Activated T-cell treated with anti-CD3 and anti-CD28 coated beads for 1 hour (primary cell): ENCODE results near the gene GAGE12H.
"Not testable (repeated sequence)": the region's sequence is repeated elsewhere in the genome, so short reads cannot be mapped to it uniquely, and the experiment has no call there.

Source experiments
- DNase-seq: peaks from one replicate; pipeline ENCODE4 v3.0.0-alpha.2; 2020; ENCODE audit warnings: low read depth

Gene GAGE12H, protein sequence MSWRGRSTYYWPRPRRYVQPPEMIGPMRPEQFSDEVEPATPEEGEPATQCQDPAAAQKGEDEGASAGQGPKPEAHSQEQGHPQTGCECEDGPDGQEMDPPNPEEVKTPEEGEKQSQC

DNA sequence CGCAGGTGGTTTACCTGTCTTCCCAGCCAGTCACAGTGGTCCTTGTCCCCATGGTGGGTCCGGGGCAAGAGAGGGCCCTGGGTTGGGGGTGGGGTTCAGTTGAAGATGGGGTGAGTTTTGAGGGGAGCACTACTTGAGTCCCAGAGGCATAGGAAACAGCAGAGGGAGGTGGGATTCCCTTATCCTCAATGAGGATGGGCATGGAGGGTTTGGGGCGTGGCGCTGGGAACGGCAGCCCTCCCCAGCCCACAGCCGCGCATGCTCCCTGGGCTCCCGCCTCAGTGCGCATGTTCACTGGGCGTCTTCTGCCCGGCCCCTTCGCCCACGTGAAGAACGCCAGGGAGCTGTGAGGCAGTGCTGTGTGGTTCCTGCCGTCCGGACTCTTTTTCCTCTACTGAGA is at the start of gene GAGE12H:
Gene GAGE12H, plus strand, starts transcription at position 301 of the 400 bp plus-strand sequence. CDS start 1,155 bp downstream, outside the sequence.
- DNase-seq = not testable (repeated sequence)

DNA sequence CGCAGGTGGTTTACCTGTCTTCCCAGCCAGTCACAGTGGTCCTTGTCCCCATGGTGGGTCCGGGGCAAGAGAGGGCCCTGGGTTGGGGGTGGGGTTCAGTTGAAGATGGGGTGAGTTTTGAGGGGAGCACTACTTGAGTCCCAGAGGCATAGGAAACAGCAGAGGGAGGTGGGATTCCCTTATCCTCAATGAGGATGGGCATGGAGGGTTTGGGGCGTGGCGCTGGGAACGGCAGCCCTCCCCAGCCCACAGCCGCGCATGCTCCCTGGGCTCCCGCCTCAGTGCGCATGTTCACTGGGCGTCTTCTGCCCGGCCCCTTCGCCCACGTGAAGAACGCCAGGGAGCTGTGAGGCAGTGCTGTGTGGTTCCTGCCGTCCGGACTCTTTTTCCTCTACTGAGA is 47.9 kb upstream of the GAGE12H start, which contains the start of gene GAGE12C:
Gene GAGE12C, plus strand, starts transcription at position 301 of the 400 bp plus-strand sequence. CDS start 1,155 bp downstream, outside the sequence.
- not testable (repeated sequence) for DNase-seq

DNA sequence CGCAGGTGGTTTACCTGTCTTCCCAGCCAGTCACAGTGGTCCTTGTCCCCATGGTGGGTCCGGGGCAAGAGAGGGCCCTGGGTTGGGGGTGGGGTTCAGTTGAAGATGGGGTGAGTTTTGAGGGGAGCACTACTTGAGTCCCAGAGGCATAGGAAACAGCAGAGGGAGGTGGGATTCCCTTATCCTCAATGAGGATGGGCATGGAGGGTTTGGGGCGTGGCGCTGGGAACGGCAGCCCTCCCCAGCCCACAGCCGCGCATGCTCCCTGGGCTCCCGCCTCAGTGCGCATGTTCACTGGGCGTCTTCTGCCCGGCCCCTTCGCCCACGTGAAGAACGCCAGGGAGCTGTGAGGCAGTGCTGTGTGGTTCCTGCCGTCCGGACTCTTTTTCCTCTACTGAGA is 38.3 kb upstream of the GAGE12H start, which contains the start of gene GAGE12D:
Gene GAGE12D, plus strand, starts transcription at position 301 of the 400 bp plus-strand sequence. CDS start 1,155 bp downstream, outside the sequence.
- DNase-seq = not testable (repeated sequence)

DNA sequence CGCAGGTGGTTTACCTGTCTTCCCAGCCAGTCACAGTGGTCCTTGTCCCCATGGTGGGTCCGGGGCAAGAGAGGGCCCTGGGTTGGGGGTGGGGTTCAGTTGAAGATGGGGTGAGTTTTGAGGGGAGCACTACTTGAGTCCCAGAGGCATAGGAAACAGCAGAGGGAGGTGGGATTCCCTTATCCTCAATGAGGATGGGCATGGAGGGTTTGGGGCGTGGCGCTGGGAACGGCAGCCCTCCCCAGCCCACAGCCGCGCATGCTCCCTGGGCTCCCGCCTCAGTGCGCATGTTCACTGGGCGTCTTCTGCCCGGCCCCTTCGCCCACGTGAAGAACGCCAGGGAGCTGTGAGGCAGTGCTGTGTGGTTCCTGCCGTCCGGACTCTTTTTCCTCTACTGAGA is 28.8 kb upstream of the GAGE12H start, which contains the start of gene GAGE12E:
Gene GAGE12E, plus strand, starts transcription at position 301 of the 400 bp plus-strand sequence. CDS start 1,155 bp downstream, outside the sequence.
- DNase-seq = not testable (repeated sequence)

DNA sequence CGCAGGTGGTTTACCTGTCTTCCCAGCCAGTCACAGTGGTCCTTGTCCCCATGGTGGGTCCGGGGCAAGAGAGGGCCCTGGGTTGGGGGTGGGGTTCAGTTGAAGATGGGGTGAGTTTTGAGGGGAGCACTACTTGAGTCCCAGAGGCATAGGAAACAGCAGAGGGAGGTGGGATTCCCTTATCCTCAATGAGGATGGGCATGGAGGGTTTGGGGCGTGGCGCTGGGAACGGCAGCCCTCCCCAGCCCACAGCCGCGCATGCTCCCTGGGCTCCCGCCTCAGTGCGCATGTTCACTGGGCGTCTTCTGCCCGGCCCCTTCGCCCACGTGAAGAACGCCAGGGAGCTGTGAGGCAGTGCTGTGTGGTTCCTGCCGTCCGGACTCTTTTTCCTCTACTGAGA is 19.2 kb upstream of the GAGE12H start, which contains the start of gene GAGE12F:
Gene GAGE12F, plus strand, starts transcription at position 301 of the 400 bp plus-strand sequence. CDS start 1,155 bp downstream, outside the sequence.
- DNase-seq = not testable (repeated sequence)

DNA sequence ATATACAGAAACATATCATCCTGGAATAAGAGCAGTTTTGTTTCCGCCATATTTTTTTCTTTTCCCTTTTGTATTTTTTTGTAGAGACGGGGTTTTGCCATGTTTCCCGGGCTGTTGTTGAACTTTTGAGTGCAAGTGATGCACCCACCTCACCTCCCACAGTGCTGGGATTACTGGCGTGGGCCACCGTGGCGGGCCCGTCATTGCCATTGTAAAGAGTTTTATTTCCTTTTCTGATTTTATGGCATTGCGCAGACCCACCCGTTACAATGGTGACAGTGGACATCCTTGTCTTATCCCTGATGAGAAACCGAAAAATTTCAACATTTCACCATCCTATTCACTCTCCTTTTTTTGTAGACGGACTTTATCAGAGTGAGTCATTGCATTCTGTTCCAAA is 11.0 kb upstream of the GAGE12H start:
- not testable (repeated sequence) for DNase-seq

DNA sequence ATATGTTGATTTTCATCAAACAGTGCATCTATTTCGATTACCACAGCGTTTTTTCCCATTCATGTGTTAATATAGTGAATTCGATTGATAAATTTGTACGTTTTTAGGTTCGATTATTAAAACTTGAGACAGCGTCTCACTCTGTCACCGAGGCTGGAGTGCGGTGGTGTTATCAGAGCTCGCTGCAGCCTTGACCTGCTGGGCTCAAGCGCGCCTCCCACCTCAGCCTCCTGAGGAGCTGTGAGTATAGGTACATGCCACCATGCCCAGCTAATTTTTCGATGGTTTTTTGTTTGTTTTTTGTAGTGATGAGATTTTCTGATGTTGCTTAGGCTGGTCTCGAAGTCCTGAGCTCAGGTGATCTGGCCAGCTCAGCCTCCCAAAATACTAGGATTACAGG is 10.6 kb upstream of the GAGE12H start:
- DNase-seq = not testable (repeated sequence)

DNA sequence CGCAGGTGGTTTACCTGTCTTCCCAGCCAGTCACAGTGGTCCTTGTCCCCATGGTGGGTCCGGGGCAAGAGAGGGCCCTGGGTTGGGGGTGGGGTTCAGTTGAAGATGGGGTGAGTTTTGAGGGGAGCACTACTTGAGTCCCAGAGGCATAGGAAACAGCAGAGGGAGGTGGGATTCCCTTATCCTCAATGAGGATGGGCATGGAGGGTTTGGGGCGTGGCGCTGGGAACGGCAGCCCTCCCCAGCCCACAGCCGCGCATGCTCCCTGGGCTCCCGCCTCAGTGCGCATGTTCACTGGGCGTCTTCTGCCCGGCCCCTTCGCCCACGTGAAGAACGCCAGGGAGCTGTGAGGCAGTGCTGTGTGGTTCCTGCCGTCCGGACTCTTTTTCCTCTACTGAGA is 9.6 kb upstream of the GAGE12H start, which contains the start of gene GAGE12G:
Gene GAGE12G, plus strand, starts transcription at position 301 of the 400 bp plus-strand sequence. CDS start 1,155 bp downstream, outside the sequence.
- DNase-seq = not testable (repeated sequence)

DNA sequence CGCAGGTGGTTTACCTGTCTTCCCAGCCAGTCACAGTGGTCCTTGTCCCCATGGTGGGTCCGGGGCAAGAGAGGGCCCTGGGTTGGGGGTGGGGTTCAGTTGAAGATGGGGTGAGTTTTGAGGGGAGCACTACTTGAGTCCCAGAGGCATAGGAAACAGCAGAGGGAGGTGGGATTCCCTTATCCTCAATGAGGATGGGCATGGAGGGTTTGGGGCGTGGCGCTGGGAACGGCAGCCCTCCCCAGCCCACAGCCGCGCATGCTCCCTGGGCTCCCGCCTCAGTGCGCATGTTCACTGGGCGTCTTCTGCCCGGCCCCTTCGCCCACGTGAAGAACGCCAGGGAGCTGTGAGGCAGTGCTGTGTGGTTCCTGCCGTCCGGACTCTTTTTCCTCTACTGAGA is 9.4 kb downstream of the GAGE12H start, which contains the start of gene GAGE2A:
Gene GAGE2A, plus strand, starts transcription at position 301 of the 400 bp plus-strand sequence. CDS start 1,155 bp downstream, outside the sequence.
- DNase-seq = not testable (repeated sequence)

DNA sequence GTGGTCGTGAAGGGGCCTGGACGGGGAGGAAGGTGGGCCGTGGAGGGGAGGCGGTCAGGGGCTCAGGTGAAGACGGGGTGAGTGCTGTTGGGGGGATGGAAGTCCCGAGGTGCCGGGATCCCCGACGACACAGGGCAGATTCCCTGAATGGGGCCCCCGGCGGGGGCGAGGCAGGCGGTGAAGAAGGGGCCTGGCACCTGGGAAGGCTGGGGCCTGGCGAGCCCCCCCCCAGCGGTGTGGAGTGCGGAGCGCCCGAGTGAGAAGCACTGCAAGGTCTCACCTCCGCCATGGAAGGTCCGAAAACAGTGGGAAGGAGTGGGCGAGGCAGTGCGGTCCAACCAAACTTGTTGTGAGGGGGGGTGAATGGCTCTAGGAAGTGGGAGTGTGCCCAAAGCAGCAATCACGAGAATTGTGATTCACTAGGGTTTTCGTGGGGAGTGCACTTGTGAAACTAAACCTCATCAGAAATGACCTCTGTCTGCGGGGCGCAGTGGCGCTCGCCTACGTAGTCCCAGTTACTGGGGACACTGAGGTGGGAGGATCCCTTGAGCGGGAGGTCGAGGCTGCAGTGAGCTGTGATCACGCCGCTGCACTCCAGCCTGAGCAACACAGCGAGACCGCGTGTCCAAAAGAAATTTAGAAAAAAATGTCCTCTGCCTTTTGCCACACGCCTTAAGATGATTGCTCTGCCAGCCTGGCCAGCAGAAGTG is 10.2 kb downstream of the GAGE12H start:
- not testable (repeated sequence) for DNase-seq

DNA sequence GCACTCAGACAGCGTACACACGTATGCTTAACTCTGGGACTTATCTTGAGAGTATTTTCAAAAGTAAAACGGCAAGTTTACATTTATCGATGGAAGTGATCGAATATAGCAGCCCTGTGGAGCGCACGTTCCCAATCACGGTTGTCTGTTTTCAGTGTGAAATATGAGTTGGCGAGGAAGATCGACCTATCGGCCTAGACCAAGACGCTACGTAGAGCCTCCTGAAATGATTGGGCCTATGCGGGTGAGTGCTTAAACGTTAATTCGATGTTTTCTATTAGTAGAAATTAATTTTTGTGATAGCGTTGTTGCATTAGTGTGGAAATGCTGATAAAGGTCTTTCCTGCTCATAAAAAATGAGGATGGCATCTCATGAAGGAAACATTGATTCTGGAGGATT is 10.7 kb downstream of the GAGE12H start:
- DNase-seq = not testable (repeated sequence)

DNA sequence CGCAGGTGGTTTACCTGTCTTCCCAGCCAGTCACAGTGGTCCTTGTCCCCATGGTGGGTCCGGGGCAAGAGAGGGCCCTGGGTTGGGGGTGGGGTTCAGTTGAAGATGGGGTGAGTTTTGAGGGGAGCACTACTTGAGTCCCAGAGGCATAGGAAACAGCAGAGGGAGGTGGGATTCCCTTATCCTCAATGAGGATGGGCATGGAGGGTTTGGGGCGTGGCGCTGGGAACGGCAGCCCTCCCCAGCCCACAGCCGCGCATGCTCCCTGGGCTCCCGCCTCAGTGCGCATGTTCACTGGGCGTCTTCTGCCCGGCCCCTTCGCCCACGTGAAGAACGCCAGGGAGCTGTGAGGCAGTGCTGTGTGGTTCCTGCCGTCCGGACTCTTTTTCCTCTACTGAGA is 19.0 kb downstream of the GAGE12H start, which contains the start of gene GAGE1:
Gene GAGE1, plus strand, starts transcription at position 301 of the 400 bp plus-strand sequence. CDS start 1,155 bp downstream, outside the sequence.
- DNase-seq = not testable (repeated sequence)

DNA sequence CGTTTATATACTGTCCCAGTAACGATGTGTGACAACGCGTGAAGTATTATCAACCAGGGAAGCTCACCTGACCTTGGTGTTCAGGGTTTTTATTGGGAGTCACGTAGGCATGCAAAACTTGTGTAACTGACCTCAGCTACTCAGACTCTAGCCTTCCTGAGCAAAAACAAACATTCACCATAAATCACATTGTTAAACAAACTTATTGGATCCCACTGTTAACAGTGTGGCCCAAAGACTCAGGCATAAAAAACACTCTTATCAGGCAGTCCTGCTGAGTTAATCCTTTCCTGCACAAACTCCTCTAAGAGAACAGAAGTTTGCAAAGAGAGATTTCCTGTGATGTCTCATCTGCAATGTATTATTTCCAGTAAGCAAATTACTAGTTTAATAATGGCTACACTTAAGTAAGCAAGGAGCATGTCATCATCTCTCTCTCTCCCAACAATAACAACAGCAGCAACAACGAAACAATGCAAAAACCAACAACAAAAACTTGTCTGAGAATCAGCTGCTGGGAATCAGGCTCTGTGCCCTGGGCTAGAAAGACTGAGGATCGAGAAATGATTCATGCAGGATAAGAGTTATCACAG is 31.1 kb downstream of the GAGE12H start:
- no peak for DNase-seq

DNA sequence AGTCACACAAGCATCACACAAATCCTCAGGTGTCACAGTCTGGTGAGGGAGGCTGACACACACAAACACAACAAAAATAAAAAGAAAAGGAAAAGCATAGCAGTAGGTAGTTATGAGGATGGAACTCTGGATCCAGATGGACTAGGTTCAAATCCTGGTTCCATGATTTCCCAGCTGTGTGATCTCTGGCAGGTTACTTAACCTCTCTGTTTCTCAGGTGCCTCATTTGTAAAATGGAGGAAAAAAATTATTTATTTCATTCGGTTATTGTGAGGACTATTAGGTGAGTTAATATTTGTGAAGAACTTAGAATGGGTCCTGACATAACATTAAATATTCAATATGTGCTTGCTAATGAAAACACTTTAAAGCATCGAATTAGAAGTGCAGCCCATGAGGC is 38.8 kb downstream of the GAGE12H start:
- DNase-seq = no peak

DNA sequence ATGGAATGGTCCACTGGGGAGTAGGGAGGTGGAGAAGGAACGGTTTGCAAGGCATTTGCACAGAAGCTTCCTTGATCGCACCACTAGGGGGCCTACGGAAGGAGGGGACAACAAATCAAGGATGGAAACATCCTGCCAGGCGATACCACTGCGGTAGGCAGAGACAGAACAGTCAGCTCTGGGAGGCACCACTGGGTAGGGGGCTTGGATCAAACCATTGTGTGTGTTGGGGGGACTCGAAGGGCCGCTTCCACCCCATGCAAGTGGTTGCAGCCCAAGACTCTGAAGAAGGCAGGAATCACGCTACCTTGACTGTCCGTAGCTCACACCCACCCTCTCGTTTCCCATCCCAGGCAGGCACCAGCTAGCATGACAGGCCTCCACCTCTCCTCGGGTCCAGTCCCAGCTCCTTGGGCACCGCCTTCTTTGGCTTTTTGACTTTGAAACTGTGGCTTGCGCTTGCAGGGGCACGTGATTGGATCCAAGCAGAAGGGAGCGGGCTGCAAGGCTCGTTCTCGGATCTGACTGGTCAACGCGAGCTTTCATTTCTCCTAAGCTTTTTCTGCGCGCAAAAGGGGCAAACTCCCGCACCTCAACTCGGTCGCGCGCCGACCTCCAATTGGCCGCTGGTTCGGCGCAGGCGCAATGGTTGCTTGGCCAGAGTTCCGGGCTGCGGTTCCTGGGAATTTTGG is 47.5 kb downstream of the GAGE12H start:
- DNase-seq = no peak
